Stimulated activated CD8-positive, alpha-beta memory T cell treated with anti-CD3 and anti-CD28 coated beads, Interleukin-2, amount 100 ng/mL, for 48 hours (primary cell): ENCODE data around the gene OTULINL.
"Not testable (repeated sequence)": the region's sequence is repeated elsewhere in the genome, so short reads cannot be mapped to it uniquely, and the experiment has no call there.

ENCODE experiments used
- DNase-seq, 2 donors: peaks; one replicate each; pipeline ENCODE4 v3.0.0-alpha.2; 2020; ENCODE audit warnings: low read depth in 2 of 2

OTULINL gene

GRCh38 chr5:14581106-14581890 lies at the start of gene OTULINL:
Gene OTULINL, plus strand, starts transcription at chr5:14581792. Its CDS starts 103 bp downstream, at chr5:14581895.
- DNase-seq: peak; percentile 82 to 84

DNA sequence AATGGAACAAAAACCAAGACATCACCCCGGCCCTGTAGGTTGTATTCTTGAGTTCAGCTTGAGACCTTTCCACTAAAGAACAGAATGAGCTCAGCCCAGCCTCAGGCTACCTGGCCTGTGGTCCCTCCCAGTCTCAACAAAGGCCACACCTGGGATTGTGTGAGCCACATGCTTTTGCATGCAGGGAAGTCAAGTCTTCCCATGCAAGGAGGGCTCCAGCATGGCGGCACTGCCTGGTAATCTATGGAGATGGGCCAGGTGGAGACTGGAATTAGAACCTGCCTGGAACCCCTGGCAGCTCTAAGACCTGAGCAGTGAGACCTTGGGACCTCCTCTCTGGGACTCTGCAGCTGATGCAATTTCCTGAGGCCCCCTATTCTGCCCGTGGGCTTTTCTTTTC lies 49.4 kb upstream of the OTULINL start:
- no peak for DNase-seq

DNA sequence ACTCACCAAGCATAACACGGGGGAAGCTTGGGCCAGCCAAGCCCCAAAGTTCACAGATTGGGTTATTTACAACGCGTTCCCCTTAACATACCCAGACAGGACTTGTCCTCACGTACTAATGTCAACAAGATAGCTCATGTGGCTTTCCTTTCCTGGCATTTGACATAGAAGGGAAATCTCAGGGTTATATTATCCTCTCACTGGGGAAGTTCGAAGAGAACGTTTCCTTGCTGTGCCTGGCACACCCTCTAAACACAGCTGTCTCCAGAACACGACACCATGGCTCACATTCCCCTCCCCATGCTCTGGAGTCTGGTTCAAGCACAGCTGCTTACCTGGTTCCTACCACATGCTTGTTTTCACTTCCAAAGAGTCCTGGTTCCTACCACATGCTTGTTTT lies 46.8 kb upstream of the OTULINL start:
- no peak for DNase-seq

DNA sequence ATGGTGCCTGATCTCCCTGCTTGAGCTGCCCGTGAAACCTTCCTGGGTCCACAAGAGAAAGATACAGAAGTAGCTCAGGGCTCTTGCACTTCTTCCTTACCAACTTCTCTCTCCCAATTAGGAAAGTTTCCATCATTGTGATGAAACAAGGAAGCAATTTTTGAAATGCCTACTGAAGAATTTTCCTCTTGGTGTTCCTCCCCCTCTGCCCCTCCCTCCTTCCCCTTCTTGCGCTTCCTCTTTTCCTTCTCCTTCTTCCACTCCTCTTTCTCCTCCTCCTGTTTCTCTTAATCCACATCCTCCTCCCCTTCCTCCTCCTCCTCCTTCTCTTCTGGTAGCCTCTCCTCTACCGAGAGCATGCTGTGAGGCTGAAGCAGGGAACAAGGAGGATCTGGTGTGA lies 36.3 kb upstream of the OTULINL start:
- no peak for DNase-seq

GRCh38 chr5:14545862-14546261 lies 35.7 kb upstream of the OTULINL start:
- DNase-seq: no peak

GRCh38 chr5:14547666-14548065 lies 33.9 kb upstream of the OTULINL start:
- DNase-seq: no peak

GRCh38 chr5:14551211-14551610 lies 30.4 kb upstream of the OTULINL start:
- DNase-seq: no peak

- DNase-seq: no peak
Measured at GRCh38 chr5:14552017-14552416, 29.6 kb upstream of the OTULINL start.

- DNase-seq: not testable (repeated sequence)
Measured at GRCh38 chr5:14554288-14554687, 27.3 kb upstream of the OTULINL start.

DNA sequence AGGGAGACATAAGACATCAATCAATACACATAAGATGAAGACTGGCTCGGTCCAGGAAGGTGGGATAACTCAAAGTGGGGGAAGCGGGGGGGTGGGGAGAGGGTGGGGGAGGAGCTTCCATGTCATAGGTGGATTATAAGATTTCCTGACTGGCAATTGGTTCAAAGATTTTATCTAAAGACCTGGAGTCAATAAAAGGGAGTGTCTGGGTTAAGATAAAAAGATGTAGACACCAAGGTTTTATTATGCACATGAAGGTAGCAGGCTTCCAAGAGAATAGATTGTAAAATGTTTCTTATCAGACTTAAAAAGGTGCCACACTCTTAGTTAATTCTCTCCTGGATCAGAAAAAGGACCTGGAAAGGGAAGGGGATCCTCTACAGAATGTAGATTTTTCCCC lies 25.6 kb upstream of the OTULINL start:
- no peak for DNase-seq

DNA sequence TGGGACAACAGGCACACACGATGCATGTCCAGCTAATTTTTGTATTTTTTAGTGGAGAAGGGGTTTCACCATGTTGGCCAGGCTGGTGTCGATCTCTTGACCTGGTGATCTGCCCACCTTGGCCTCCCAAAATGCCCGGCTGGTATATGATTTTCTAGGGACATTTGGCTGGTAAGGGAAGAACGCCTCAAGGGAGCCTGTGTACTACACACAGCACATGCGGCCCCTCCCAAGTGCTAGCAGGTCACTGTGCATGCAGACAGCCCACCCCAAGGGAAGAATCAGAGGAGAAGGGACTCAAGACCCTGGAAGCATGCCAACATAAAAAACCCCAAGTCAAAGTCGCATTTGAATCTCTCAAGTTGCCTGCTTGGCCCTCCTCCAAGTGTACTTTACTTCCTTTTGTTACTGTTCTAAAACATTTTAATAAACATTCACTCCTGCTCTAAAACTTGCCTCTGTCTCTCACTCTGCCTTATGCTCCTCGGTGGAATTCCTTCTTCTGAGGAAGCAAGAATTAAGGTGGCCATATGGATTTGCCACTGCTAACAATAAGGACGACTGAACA lies 24.3 kb upstream of the OTULINL start:
- DNase-seq: no peak

GRCh38 chr5:14557791-14558415 lies 23.7 kb upstream of the OTULINL start:
- DNase-seq: no peak

GRCh38 chr5:14560091-14560595 lies 21.4 kb upstream of the OTULINL start:
- DNase-seq: no peak

GRCh38 chr5:14561741-14562140 lies 19.9 kb upstream of the OTULINL start:
- DNase-seq: no peak

DNA sequence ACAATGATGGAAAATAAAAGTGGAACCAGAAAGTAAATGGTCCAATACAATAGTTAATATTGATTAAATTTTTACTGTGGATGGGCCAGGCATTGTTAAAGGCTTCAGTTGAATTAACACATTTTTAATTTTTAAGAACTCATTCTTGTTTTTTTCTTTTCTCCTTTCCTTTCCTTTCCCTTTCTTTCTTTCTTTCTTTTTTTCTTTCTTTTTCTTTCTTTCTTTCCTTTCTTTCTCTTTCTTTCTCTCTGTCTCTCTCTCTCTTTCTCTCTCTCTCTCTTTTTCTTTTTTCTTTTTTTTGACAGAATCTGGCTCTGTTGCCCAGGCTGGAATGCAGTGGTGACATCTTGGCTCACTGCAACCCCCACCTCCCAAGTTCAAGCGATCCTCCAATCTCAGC lies 13.3 kb upstream of the OTULINL start:
- DNase-seq: no peak

- no peak for DNase-seq
Measured at GRCh38 chr5:14569948-14570691, 11.5 kb upstream of the OTULINL start.

- DNase-seq: no peak
Measured at GRCh38 chr5:14571901-14572300, 9.7 kb upstream of the OTULINL start.

GRCh38 chr5:14572385-14572784 lies 9.2 kb upstream of the OTULINL start:
- no peak for DNase-seq

- DNase-seq: no peak
Measured at GRCh38 chr5:14572836-14573235, 8.8 kb upstream of the OTULINL start.

DNA sequence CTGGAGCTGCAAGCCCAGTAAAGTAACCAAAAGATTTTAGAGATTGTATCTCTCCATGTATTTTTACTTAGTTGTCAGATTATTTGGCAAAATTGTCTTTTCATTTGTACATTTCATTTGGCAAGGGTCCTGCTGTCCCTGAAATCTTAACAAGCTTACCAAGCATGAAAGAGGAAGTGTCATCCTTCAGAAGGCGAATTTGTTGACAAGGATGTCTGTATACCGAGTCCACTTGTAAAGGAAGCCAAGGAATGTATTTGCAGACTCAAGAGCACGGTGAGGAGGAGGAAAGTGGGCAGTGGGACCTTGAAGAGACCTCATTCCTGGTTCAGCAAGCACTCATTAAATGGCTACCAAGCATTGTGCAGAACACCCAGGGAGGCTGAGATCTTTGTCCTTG lies 7.5 kb upstream of the OTULINL start:
- no peak for DNase-seq

- no peak for DNase-seq
Measured at GRCh38 chr5:14574891-14575508, 6.6 kb upstream of the OTULINL start.

GRCh38 chr5:14576206-14576605 lies 5.4 kb upstream of the OTULINL start:
- DNase-seq: no peak
